Measurements from ENCODE around the gene GAGE12F. TPM values are rescaled to one million over a fixed set of nuclear protein-coding genes. Genes with fewer than 3 reads are reported as not detected.
"Not testable (repeated sequence)": the region's sequence is repeated elsewhere in the genome, so short reads cannot be mapped to it uniquely, and the experiment has no call there.

Gene GAGE12F
- total RNA-seq, 1 experiment from 2014 or later, result not detected

GRCh38 chrX:49590488-49590887 lies 29.8 kb downstream of the GAGE12F start:
- CTCF ChIA-PET; H3K4me1 Mint-ChIP-seq (ENCODE audit: low read depth, unreplicated experiment); H3K9me3 Mint-ChIP-seq (ENCODE audit: low read depth, unreplicated experiment); intact Hi-C loops (cut with micrococcal nuclease; ENCODE audit: unreplicated experiment); H3K4me3 Mint-ChIP-seq (ENCODE audit: low read depth, unreplicated experiment); H3K27me3 Mint-ChIP-seq (ENCODE audit: unreplicated experiment); DNase-seq; BruUV-seq (replicated peaks); H3K27ac Mint-ChIP-seq (ENCODE audit: unreplicated experiment); H3K36me3 Mint-ChIP-seq (ENCODE audit: insufficient read depth, unreplicated experiment): not testable (repeated sequence)

DNA sequence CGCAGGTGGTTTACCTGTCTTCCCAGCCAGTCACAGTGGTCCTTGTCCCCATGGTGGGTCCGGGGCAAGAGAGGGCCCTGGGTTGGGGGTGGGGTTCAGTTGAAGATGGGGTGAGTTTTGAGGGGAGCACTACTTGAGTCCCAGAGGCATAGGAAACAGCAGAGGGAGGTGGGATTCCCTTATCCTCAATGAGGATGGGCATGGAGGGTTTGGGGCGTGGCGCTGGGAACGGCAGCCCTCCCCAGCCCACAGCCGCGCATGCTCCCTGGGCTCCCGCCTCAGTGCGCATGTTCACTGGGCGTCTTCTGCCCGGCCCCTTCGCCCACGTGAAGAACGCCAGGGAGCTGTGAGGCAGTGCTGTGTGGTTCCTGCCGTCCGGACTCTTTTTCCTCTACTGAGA lies 38.1 kb downstream of the GAGE12F start, which contains the start of gene GAGE1:
GAGE1 (plus strand) TSS at position 301 of the 400 bp plus-strand sequence. CDS start 1,155 bp downstream, outside the sequence.
- H3K9me3 Mint-ChIP-seq (ENCODE audit: low read depth, unreplicated experiment); H3K4me1 Mint-ChIP-seq (ENCODE audit: low read depth, unreplicated experiment); H3K4me3 Mint-ChIP-seq (ENCODE audit: low read depth, unreplicated experiment); H3K27me3 Mint-ChIP-seq (ENCODE audit: unreplicated experiment); intact Hi-C loops (cut with micrococcal nuclease; ENCODE audit: unreplicated experiment); DNase-seq; H3K27ac Mint-ChIP-seq (ENCODE audit: unreplicated experiment); BruUV-seq (replicated peaks); H3K36me3 Mint-ChIP-seq (ENCODE audit: insufficient read depth, unreplicated experiment); CTCF ChIA-PET: not testable (repeated sequence)

GRCh38 chrX:49610718-49611310 lies 50.2 kb downstream of the GAGE12F start:
- H3K9me3 Mint-ChIP-seq (ENCODE audit: low read depth, unreplicated experiment), result no peaks in the 10 kb centered on the region
- DNase-seq, result no peak
- intact Hi-C loops (cut with micrococcal nuclease; ENCODE audit: unreplicated experiment), result no loop called here
- no peak for TF ChIP-seq CTCF (IDR thresholded peaks at IDR 0.05; ENCODE audit: unreplicated experiment)
- H3K4me1 Mint-ChIP-seq (ENCODE audit: low read depth, unreplicated experiment), result no peaks in the 10 kb centered on the region
- H3K4me3 Mint-ChIP-seq (ENCODE audit: low read depth, unreplicated experiment), result no peak overlapping the region
- H3K27ac Mint-ChIP-seq (ENCODE audit: unreplicated experiment), result no peak overlapping the region
- peaks cover 13% of the 10 kb centered on the region for H3K27me3 Mint-ChIP-seq (ENCODE audit: unreplicated experiment)
- no peaks in the 10 kb centered on the region for H3K36me3 Mint-ChIP-seq (ENCODE audit: insufficient read depth, unreplicated experiment)
- CTCF ChIA-PET, result no interaction called here
- no TSS peak for BruUV-seq (replicated peaks)

Other genes starting within 250 kb of the GAGE12F start
- gene GAGE12J, start 238.8 kb upstream of the GAGE12F start, total RNA-seq (2022), result not detected in 2 replicates
- not detected in 2 replicates for gene GAGE13, start 229.3 kb upstream of the GAGE12F start, total RNA-seq (2022)
- gene GAGE12C, start 28.7 kb upstream of the GAGE12F start, total RNA-seq (2022), result not detected in 2 replicates
- gene GAGE12D, start 19.1 kb upstream of the GAGE12F start, total RNA-seq (2022), result not detected in 2 replicates
- gene GAGE12E, start 9.6 kb upstream of the GAGE12F start, total RNA-seq (2022), result not detected in 2 replicates
- gene GAGE12G, start 9.6 kb downstream of the GAGE12F start, total RNA-seq (2022), result not detected in 2 replicates
- gene GAGE12H, start 19.1 kb downstream of the GAGE12F start, total RNA-seq (2022), result not detected in 2 replicates
- gene GAGE2A, start 28.7 kb downstream of the GAGE12F start, total RNA-seq (2022), result not detected in 2 replicates
- not detected in 2 replicates for gene GAGE1, start 38.2 kb downstream of the GAGE12F start, total RNA-seq (2022)
- gene PAGE1, start 135.1 kb downstream of the GAGE12F start, total RNA-seq (2022), result not detected in 2 replicates

Data from Calu3 (cell line).